Glutamatergic neuron (in vitro differentiated cells): Measurements from ENCODE around the gene PRR33. TPM values are rescaled to one million over a fixed set of nuclear protein-coding genes. Genes with fewer than 3 reads are reported as not detected.

Source experiments
- DNase-seq: peaks from one replicate; pipeline ENCODE4 v3.0.0; 2022
- H3K27ac Mint-ChIP-seq: one replicate; pipeline ENCODE4 v1.8.0; 2020; ENCODE audit warnings: mild to moderate bottlenecking, mixed read lengths, inconsistent platforms; ENCODE audit not compliant: unreplicated experiment
- H3K27me3 Mint-ChIP-seq: one replicate; pipeline ENCODE4 v1.8.0; 2020; ENCODE audit warnings: mild to moderate bottlenecking, moderate library complexity, mixed read lengths, inconsistent platforms; ENCODE audit not compliant: unreplicated experiment
- H3K36me3 Mint-ChIP-seq: one replicate; pipeline ENCODE4 v1.8.0; 2020; ENCODE audit warnings: mild to moderate bottlenecking, mixed read lengths, inconsistent platforms; ENCODE audit not compliant: unreplicated experiment
- H3K4me1 Mint-ChIP-seq: one replicate; pipeline ENCODE4 v1.8.0; 2020; ENCODE audit warnings: mild to moderate bottlenecking, low read depth, mixed read lengths, inconsistent platforms; ENCODE audit not compliant: unreplicated experiment
- H3K4me3 Mint-ChIP-seq: one replicate; pipeline ENCODE4 v1.8.0; 2020; ENCODE audit warnings: mild to moderate bottlenecking, mixed read lengths, inconsistent platforms; ENCODE audit not compliant: unreplicated experiment
- H3K9me3 Mint-ChIP-seq: one replicate; pipeline ENCODE4 v1.8.0; 2020; ENCODE audit warnings: mild to moderate bottlenecking, moderate library complexity, mixed read lengths, inconsistent platforms; ENCODE audit not compliant: unreplicated experiment
- CTCF ChIP-seq: fragments of 200-600 bp; sonication (generic); IDR thresholded peaks from one replicate; pipeline ENCODE4 v1.5.0; 2021; ENCODE audit not compliant: partially characterized antibody, unreplicated experiment
- total RNA-seq: library from RNA; stranded (reverse); fragmentation: NEBNext Ultra II Directional; extraction: Animal tissue kit (Norgen Biotek cat#: 25700); gene quantifications from one replicate; pipeline ENCODE4 v1.2.1, GENCODE V29; 2021; ENCODE audit not compliant: unreplicated experiment

Gene PRR33
- total RNA-seq, 1 donor from 2014 or later, result not detected

GRCh38 chr11:1851468-1852180 lies 40.1 kb downstream of the PRR33 start:
- no peaks in the 10 kb centered on the region for H3K4me1 Mint-ChIP-seq
- no peak overlapping the region for H3K27ac Mint-ChIP-seq
- no peak for TF ChIP-seq CTCF
- H3K9me3 Mint-ChIP-seq, result peaks cover 5% of the 10 kb centered on the region
- no peak overlapping the region for H3K4me3 Mint-ChIP-seq
- no peak for DNase-seq
- no peaks in the 10 kb centered on the region for H3K36me3 Mint-ChIP-seq
- peaks cover 9% of the 10 kb centered on the region for H3K27me3 Mint-ChIP-seq

- Mint-ChIP-seq H3K9me3 (peaks cover 14% of the 10 kb centered on the region), H3K4me3 (no peak overlapping the region), H3K27me3 (peaks cover 14% of the 10 kb centered on the region), H3K4me1 (peaks cover 6% of the 10 kb centered on the region), H3K36me3 (no peaks in the 10 kb centered on the region), H3K27ac (no peak overlapping the region)
- no peak for TF ChIP-seq CTCF
- DNase-seq, result no peak
Observed at GRCh38 chr11:1848640-1849430, 42.9 kb downstream of the PRR33 start.

DNA sequence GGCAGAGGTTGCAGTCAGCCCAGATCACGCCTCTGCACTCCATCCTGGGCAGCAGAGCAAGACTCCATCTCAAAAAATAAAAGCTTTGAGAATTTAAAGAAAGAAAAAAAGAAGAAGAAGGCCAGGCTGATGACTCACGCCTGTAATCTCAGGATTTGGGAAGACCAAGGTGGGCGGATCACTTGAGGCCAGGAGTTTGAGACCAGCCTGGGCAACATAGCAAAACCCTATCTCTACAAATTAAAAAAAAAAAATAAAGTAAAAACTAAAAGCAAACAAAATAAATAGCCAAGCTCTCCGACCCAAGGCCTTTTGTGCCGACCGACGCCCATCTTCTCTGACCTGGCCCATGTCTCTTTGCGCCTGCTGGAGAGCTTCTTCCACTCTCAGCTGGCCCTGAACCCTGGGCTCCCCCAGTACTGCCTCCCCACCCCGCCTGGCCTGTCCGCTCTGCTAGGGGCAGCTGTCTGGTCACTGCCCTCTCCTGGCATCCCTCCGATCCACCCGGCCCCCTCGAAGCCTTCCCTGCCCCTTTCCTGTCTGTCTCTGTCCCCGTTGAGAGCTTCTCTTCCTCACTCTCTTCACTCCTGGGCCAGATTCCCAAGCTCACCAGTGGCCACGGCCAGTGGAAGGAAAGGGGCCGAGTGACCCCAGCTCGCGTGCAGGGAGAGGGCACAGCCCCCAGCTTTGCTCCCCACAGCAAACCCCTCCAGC lies 43.6 kb downstream of the PRR33 start:
- H3K27me3 Mint-ChIP-seq, result peaks cover 12% of the 10 kb centered on the region
- no peak overlapping the region for H3K4me3 Mint-ChIP-seq
- H3K9me3 Mint-ChIP-seq, result peaks cover 15% of the 10 kb centered on the region
- no peak for TF ChIP-seq CTCF
- H3K36me3 Mint-ChIP-seq, result no peaks in the 10 kb centered on the region
- peaks cover 6% of the 10 kb centered on the region for H3K4me1 Mint-ChIP-seq
- no peak for DNase-seq
- no peak overlapping the region for H3K27ac Mint-ChIP-seq

DNA sequence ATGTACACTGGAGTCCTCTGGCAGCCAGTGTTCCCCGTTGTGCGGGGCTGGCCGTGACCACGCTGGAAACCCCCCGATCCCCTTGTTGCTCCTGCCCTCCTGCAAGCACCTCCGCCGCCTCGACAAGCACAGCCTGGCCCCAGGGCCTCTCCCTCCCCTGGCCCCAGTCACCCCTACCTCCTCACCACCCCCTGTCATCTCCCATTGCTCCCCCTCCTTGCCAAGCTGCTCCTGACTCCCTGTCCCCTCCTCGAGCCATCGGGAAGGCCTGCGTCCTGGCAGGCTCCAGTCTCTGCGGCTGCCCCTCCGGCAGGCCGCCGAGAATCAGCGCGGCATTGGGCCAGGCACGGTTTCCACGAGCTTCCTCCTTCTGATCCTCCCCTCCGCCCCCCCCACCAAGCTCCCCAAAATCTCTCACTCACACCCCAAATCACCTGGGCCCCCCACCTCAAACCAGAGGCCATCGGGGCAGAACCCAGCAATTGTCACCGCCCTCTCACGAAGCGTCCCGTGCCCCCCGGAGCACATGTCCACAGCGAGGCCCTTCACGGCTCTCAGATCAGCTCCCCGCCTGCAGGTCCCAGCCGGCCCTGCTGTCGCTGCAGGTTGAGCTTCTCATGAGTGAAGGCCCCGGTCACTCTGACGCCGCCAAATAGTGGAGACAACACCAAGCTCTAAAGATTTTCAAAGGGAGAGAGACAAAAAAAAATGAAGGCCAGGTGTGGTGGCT lies 44.5 kb downstream of the PRR33 start:
- Mint-ChIP-seq H3K27ac (no peak overlapping the region), H3K4me1 (peaks cover 6% of the 10 kb centered on the region)

More for the DNA sequence above, 44.5 kb downstream of the PRR33 start:
- no peaks in the 10 kb centered on the region for H3K36me3 Mint-ChIP-seq
- no peak for TF ChIP-seq CTCF
- H3K27me3 Mint-ChIP-seq, result peaks cover 11% of the 10 kb centered on the region
- no peak overlapping the region for H3K4me3 Mint-ChIP-seq
- DNase-seq, result no peak
- peaks cover 15% of the 10 kb centered on the region for H3K9me3 Mint-ChIP-seq
